HFFc6 (cell line): Measurements from ENCODE around the gene NXPH3. TPM values are rescaled to one million over a fixed set of nuclear protein-coding genes. Genes with fewer than 3 reads are reported as not detected.

Source experiments
- DNase-seq: peaks from one replicate; pipeline ENCODE4 v3.0.0-alpha.2; 2018
- H3K27ac Mint-ChIP-seq: 2 replicates; pipeline ENCODE4 v1.8.0; 2020; ENCODE audit warnings: mild to moderate bottlenecking, mixed read lengths
- H3K27me3 Mint-ChIP-seq: 2 replicates; pipeline ENCODE4 v1.8.0; 2021; ENCODE audit warnings: mild to moderate bottlenecking, moderate library complexity, mixed read lengths; ENCODE audit not compliant: insufficient read depth
- H3K36me3 Mint-ChIP-seq: 2 replicates; pipeline ENCODE4 v1.8.0; 2021; ENCODE audit warnings: low read depth, mixed read lengths
- H3K4me1 Mint-ChIP-seq: 2 replicates; pipeline ENCODE4 v1.8.0; 2020; ENCODE audit warnings: low read depth, mixed read lengths
- H3K4me3 Mint-ChIP-seq: 2 replicates; pipeline ENCODE4 v1.8.0; 2020; ENCODE audit warnings: mild to moderate bottlenecking, moderate library complexity, mixed read lengths
- H3K9me3 Mint-ChIP-seq: 2 replicates; pipeline ENCODE4 v1.8.0; 2020; ENCODE audit warnings: mild to moderate bottlenecking, mixed read lengths
- CTCF ChIP-seq: fragments of 200-600 bp; sonication (generic); IDR thresholded peaks from 2 replicates; pipeline ENCODE4 v1.5.0; 2021; ENCODE audit warnings: antibody characterized with exemption, mild to moderate bottlenecking
- long read RNA-seq: library from polyadenylated mRNA; unstranded; transcript quantifications from one replicate; pipeline ENCODE4 v2.0.0, GENCODE V29; 2019
- total RNA-seq, 6 experiments: library from RNA; stranded (reverse); fragmentation: NEBNext Ultra II Directional; extraction: Animal tissue kit (Norgen Biotek cat#: 25700); gene quantifications; 2 replicates in 1 of 6; 3 replicates in 5 of 6; pipeline ENCODE4 v1.2.3, GENCODE V29; 2021

Gene NXPH3
- total RNA-seq, result 1 to 10 TPM in 5 of 6 experiments, under 1 TPM in 1; 0.59 to 2.3 (median 1.5) TPM
- long read RNA-seq, result 0 reads

- peak within 1 kb of the TSS; percentile 87 for H3K4me3 Mint-ChIP-seq
These were observed at the start of gene NXPH3 for GRCh38 chr17:49575679-49576087. Gene NXPH3 (plus strand): TSS chr17:49575871. CDS start chr17:49576220, 349 bp downstream.

GRCh38 chr17:49527927-49528651, 47.6 kb upstream of the NXPH3 start:
- Mint-ChIP-seq H3K4me1 (no peaks in the 10 kb centered on the region), H3K36me3 (no peaks in the 10 kb centered on the region), H3K27ac (no peak overlapping the region), H3K27me3 (peaks cover 66% of the 10 kb centered on the region), H3K4me3 (no peak overlapping the region), H3K9me3 (no peaks in the 10 kb centered on the region)
- no peak for DNase-seq
- TF ChIP-seq CTCF, result no peak

More at GRCh38 chr17:49575679-49576087, at the start of gene NXPH3:
- Mint-ChIP-seq H3K27me3 (peaks cover 17% of the 10 kb centered on the region), H3K4me1 (peaks cover 22% of the 10 kb centered on the region), H3K36me3 (no peaks in the 10 kb centered on the region), H3K9me3 (no peaks in the 10 kb centered on the region), H3K27ac (no peak within 1 kb of the TSS)
- DNase-seq, result no peak
- TF ChIP-seq CTCF, result peak; percentile 71

GRCh38 chr17:49528966-49529365, 46.7 kb upstream of the NXPH3 start:
- H3K36me3 Mint-ChIP-seq, result no peaks in the 10 kb centered on the region
- H3K9me3 Mint-ChIP-seq, result no peaks in the 10 kb centered on the region
- H3K4me3 Mint-ChIP-seq, result no peak overlapping the region
- DNase-seq, result no peak
- peaks cover 70% of the 10 kb centered on the region for H3K27me3 Mint-ChIP-seq
- no peaks in the 10 kb centered on the region for H3K4me1 Mint-ChIP-seq
- TF ChIP-seq CTCF, result no peak
- no peak overlapping the region for H3K27ac Mint-ChIP-seq

- DNase-seq, result no peak
- Mint-ChIP-seq H3K4me1 (no peaks in the 10 kb centered on the region), H3K27me3 (peaks cover 73% of the 10 kb centered on the region), H3K4me3 (no peak overlapping the region), H3K36me3 (no peaks in the 10 kb centered on the region), H3K9me3 (no peaks in the 10 kb centered on the region), H3K27ac (no peak overlapping the region)
- TF ChIP-seq CTCF, result no peak
These were observed 45.6 kb upstream of the NXPH3 start for GRCh38 chr17:49530118-49530517.

- no peak overlapping the region for H3K4me3 Mint-ChIP-seq
- H3K9me3 Mint-ChIP-seq, result peaks cover under 1% of the 10 kb centered on the region; the same call in 1 of the 2 replicates
- no peak for TF ChIP-seq CTCF
- peaks cover 28% of the 10 kb centered on the region for H3K27me3 Mint-ChIP-seq
- DNase-seq, result no peak
- no peak overlapping the region for H3K27ac Mint-ChIP-seq
- no peaks in the 10 kb centered on the region for H3K36me3 Mint-ChIP-seq
- no peaks in the 10 kb centered on the region for H3K4me1 Mint-ChIP-seq
These were observed 31.8 kb upstream of the NXPH3 start for GRCh38 chr17:49543860-49544259.
